ENCODE data around the gene PALLD. TPM values are rescaled to one million over a fixed set of nuclear protein-coding genes. Genes with fewer than 3 reads are reported as not detected.

The PALLD gene
- total RNA-seq, 1 donor from 2014 or later, result 58.7 TPM

- no peak for TF ChIP-seq CTCF (conservative IDR thresholded peaks at IDR 0.05)
- DNase-seq (ENCODE audit: low read depth, low spot score), result no peak
- H3K36me3 Mint-ChIP-seq (ENCODE audit: low read depth), result peaks cover 21% of the 10 kb centered on the region
- no peak overlapping the region for H3K4me3 Mint-ChIP-seq
- H3K9me3 Mint-ChIP-seq, result no peaks in the 10 kb centered on the region
- H3K27ac Mint-ChIP-seq (ENCODE audit: unreplicated experiment), result no peak overlapping the region
- H3K4me1 Mint-ChIP-seq, result peaks cover 47% of the 10 kb centered on the region
- H3K27me3 Mint-ChIP-seq (ENCODE audit: low read depth), result peaks cover 3% of the 10 kb centered on the region
Observed at GRCh38 chr4:168881781-168882420, 385.0 kb downstream of the PALLD start.

GRCh38 chr4:168882650-168883233 is 385.9 kb downstream of the PALLD start:
- Mint-ChIP-seq H3K36me3 (ENCODE audit: low read depth) (peaks cover 21% of the 10 kb centered on the region), H3K4me3 (no peak overlapping the region), H3K4me1 (peaks cover 46% of the 10 kb centered on the region), H3K9me3 (no peaks in the 10 kb centered on the region), H3K27me3 (ENCODE audit: low read depth) (peaks cover 3% of the 10 kb centered on the region), H3K27ac (ENCODE audit: unreplicated experiment) (no peak overlapping the region)
- TF ChIP-seq CTCF (conservative IDR thresholded peaks at IDR 0.05), result no peak
- DNase-seq (ENCODE audit: low read depth, low spot score), result no peak

GRCh38 chr4:168883513-168883912 is 386.7 kb downstream of the PALLD start:
- no peak for TF ChIP-seq CTCF (conservative IDR thresholded peaks at IDR 0.05)
- Mint-ChIP-seq H3K4me3 (no peak overlapping the region), H3K4me1 (peaks cover 45% of the 10 kb centered on the region), H3K27me3 (ENCODE audit: low read depth) (no peaks in the 10 kb centered on the region), H3K36me3 (ENCODE audit: low read depth) (peaks cover 19% of the 10 kb centered on the region), H3K27ac (ENCODE audit: unreplicated experiment) (no peak overlapping the region), H3K9me3 (no peaks in the 10 kb centered on the region)
- no peak for DNase-seq (ENCODE audit: low read depth, low spot score)

GRCh38 chr4:168884251-168885124 is 387.6 kb downstream of the PALLD start:
- peak overlapping the region; percentile 8 for H3K27ac Mint-ChIP-seq (ENCODE audit: unreplicated experiment)
- DNase-seq (ENCODE audit: low read depth, low spot score), result no peak
- peaks cover 35% of the 10 kb centered on the region for H3K4me1 Mint-ChIP-seq
- TF ChIP-seq CTCF (conservative IDR thresholded peaks at IDR 0.05), result no peak
- no peaks in the 10 kb centered on the region for H3K9me3 Mint-ChIP-seq
- peaks cover 21% of the 10 kb centered on the region for H3K36me3 Mint-ChIP-seq (ENCODE audit: low read depth)
- no peaks in the 10 kb centered on the region for H3K27me3 Mint-ChIP-seq (ENCODE audit: low read depth)
- no peak overlapping the region for H3K4me3 Mint-ChIP-seq

- H3K36me3 Mint-ChIP-seq (ENCODE audit: low read depth), result peaks cover 21% of the 10 kb centered on the region
Observed at GRCh38 chr4:168885400-168885799, 388.5 kb downstream of the PALLD start.

More at GRCh38 chr4:168885400-168885799, 388.5 kb downstream of the PALLD start:
- Mint-ChIP-seq H3K9me3 (no peaks in the 10 kb centered on the region), H3K4me1 (peaks cover 26% of the 10 kb centered on the region), H3K4me3 (no peak overlapping the region), H3K27me3 (ENCODE audit: low read depth) (no peaks in the 10 kb centered on the region), H3K27ac (ENCODE audit: unreplicated experiment) (no peak overlapping the region)
- no peak for DNase-seq (ENCODE audit: low read depth, low spot score)
- no peak for TF ChIP-seq CTCF (conservative IDR thresholded peaks at IDR 0.05)

Data from neural crest cell (in vitro differentiated cells).